ENCODE data around the gene GJB3. TPM values are rescaled to one million over a fixed set of nuclear protein-coding genes. Genes with fewer than 3 reads are reported as not detected.
"Not testable (repeated sequence)": the region's sequence is repeated elsewhere in the genome, so short reads cannot be mapped to it uniquely, and the experiment has no call there.

GJB3 gene
- total RNA-seq, 1 experiment from 2014 or later: 0.96 TPM

- Histone ChIP-seq H3K27ac (ENCODE audit: insufficient read length, low read depth, low read length) (no peak overlapping the region), H2AFZ (ENCODE audit: low read length) (no peak overlapping the region), H2AK5ac (ENCODE audit: insufficient read length, low read length) (no peak overlapping the region), H2BK120ac (ENCODE audit: low read depth, low read length, poor library complexity, severe bottlenecking) (no peak overlapping the region), H3K14ac (ENCODE audit: insufficient read depth, low read length) (no peak overlapping the region), H3K9me3 (ENCODE audit: control insufficient read depth, low read depth, low read length) (no peaks in the 10 kb centered on the region), H3K79me2 (ENCODE audit: insufficient read depth, low read length) (no peaks in the 10 kb centered on the region), H3K18ac (ENCODE audit: insufficient read length, low read depth, low read length) (no peak overlapping the region), H3K4me2 (ENCODE audit: insufficient read depth, insufficient read length, low read length) (no peak overlapping the region), H3K9ac (ENCODE audit: extremely low read depth, insufficient read length, low read length) (no peak overlapping the region), H3K27me3 (ENCODE audit: insufficient read depth, low read length) (no peaks in the 10 kb centered on the region), H4K20me1 (ENCODE audit: control insufficient read depth, insufficient read depth, insufficient read length) (no peaks in the 10 kb centered on the region), H3K4me1 (ENCODE audit: insufficient read depth, low read length) (no peaks in the 10 kb centered on the region), H3K56ac (ENCODE audit: insufficient read length, low read depth, low read length) (no peak overlapping the region), H2BK5ac (ENCODE audit: insufficient read length, low read length) (no peak overlapping the region), H2BK12ac (ENCODE audit: insufficient read length, low read depth, low read length) (no peak overlapping the region), H3K4ac (ENCODE audit: low read depth, low read length) (no peak overlapping the region), H2BK15ac (ENCODE audit: low read depth, low read length) (no peak overlapping the region), H3K23me2 (ENCODE audit: insufficient read length, low read depth, low read length, poor library complexity, severe bottlenecking) (no peaks in the 10 kb centered on the region), H3T11ph (ENCODE audit: low read length) (no peak overlapping the region), H4K5ac (ENCODE audit: insufficient read length, low read depth, low read length) (no peak overlapping the region), H4K91ac (ENCODE audit: insufficient read length, low read depth, low read length) (no peak overlapping the region), H4K8ac (replicated peaks; ENCODE audit: insufficient read length, low read depth, low read length) (no peak overlapping the region), H3K79me1 (ENCODE audit: insufficient read depth, low read depth, low read length, poor library complexity, severe bottlenecking) (no peaks in the 10 kb centered on the region), H3K23ac (ENCODE audit: insufficient read length, low read depth, low read length) (no peak overlapping the region), H2BK20ac (ENCODE audit: low read depth, low read length, poor library complexity, severe bottlenecking) (no peak overlapping the region)
- no peak overlapping the region for H3K4me3 Mint-ChIP-seq
- no peak for DNase-seq
- WGBS (ENCODE audit: extremely low coverage, insufficient read length, low lambda C conversion rate): no CpG with 5 or more reads among the region's 16 CpGs
- H3K36me3 Mint-ChIP-seq (ENCODE audit: insufficient read depth in 1 of 3, low read depth in 3 of 3): no peaks in the 10 kb centered on the region
- H3K27ac Mint-ChIP-seq: no peak overlapping the region; a peak in 1 of 7 replicates
- TF ChIP-seq CTCF (conservative IDR thresholded peaks at IDR 0.05): no peak
- H3K4me1 Mint-ChIP-seq: 0 out of 4 replicates have a peak, but pooled peaks cover 0 to 2% of the 10 kb centered on the region in 2 experiments
- no peaks in the 10 kb centered on the region; the same call in 1 of the 2 replicates for H3K27me3 Mint-ChIP-seq (ENCODE audit: low read depth)
- H3K9me3 Mint-ChIP-seq: no peaks in the 10 kb centered on the region
Observed at GRCh38 chr1:34771573-34772371, 9.2 kb upstream of the GJB3 start.

- not testable (repeated sequence) for H3K9me3 ChIP-seq (ENCODE audit: control insufficient read depth, low read depth, low read length); H2BK5ac ChIP-seq (ENCODE audit: insufficient read length, low read length); H2BK20ac ChIP-seq (ENCODE audit: low read depth, low read length, poor library complexity, severe bottlenecking); H4K5ac ChIP-seq (ENCODE audit: insufficient read length, low read depth, low read length); H4K20me1 ChIP-seq (ENCODE audit: control insufficient read depth, insufficient read depth, insufficient read length); H3K4ac ChIP-seq (ENCODE audit: low read depth, low read length); H3K27me3 Mint-ChIP-seq (ENCODE audit: low read depth); H3K79me2 ChIP-seq (ENCODE audit: insufficient read depth, low read length); H3K4me1 ChIP-seq (ENCODE audit: insufficient read depth, low read length); H2BK120ac ChIP-seq (ENCODE audit: low read depth, low read length, poor library complexity, severe bottlenecking); H3K9me3 Mint-ChIP-seq; H2BK15ac ChIP-seq (ENCODE audit: low read depth, low read length); H3K4me1 Mint-ChIP-seq; H4K8ac ChIP-seq (replicated peaks; ENCODE audit: insufficient read length, low read depth, low read length); H3K18ac ChIP-seq (ENCODE audit: insufficient read length, low read depth, low read length); H3K4me3 Mint-ChIP-seq; H3K27ac ChIP-seq (ENCODE audit: insufficient read length, low read depth, low read length); H3K9ac ChIP-seq (ENCODE audit: extremely low read depth, insufficient read length, low read length); H3K56ac ChIP-seq (ENCODE audit: insufficient read length, low read depth, low read length); H4K91ac ChIP-seq (ENCODE audit: insufficient read length, low read depth, low read length); H2AK5ac ChIP-seq (ENCODE audit: insufficient read length, low read length); DNase-seq; H3T11ph ChIP-seq (ENCODE audit: low read length); H2BK12ac ChIP-seq (ENCODE audit: insufficient read length, low read depth, low read length); H3K14ac ChIP-seq (ENCODE audit: insufficient read depth, low read length); H3K79me1 ChIP-seq (ENCODE audit: insufficient read depth, low read depth, low read length, poor library complexity, severe bottlenecking); H3K36me3 Mint-ChIP-seq (ENCODE audit: insufficient read depth in 1 of 3, low read depth in 3 of 3); H3K27ac Mint-ChIP-seq; H3K27me3 ChIP-seq (ENCODE audit: insufficient read depth, low read length); H2AFZ ChIP-seq (ENCODE audit: low read length); H3K23ac ChIP-seq (ENCODE audit: insufficient read length, low read depth, low read length); H3K4me2 ChIP-seq (ENCODE audit: insufficient read depth, insufficient read length, low read length); H3K23me2 ChIP-seq (ENCODE audit: insufficient read length, low read depth, low read length, poor library complexity, severe bottlenecking)
- no CpG with 5 or more reads among the region's 4 CpGs for WGBS (ENCODE audit: extremely low coverage, insufficient read length, low lambda C conversion rate)
Observed at GRCh38 chr1:34773114-34773513, 7.9 kb upstream of the GJB3 start.
